ENCODE results near the gene CAMSAP3.

The CAMSAP3 gene

DNA sequence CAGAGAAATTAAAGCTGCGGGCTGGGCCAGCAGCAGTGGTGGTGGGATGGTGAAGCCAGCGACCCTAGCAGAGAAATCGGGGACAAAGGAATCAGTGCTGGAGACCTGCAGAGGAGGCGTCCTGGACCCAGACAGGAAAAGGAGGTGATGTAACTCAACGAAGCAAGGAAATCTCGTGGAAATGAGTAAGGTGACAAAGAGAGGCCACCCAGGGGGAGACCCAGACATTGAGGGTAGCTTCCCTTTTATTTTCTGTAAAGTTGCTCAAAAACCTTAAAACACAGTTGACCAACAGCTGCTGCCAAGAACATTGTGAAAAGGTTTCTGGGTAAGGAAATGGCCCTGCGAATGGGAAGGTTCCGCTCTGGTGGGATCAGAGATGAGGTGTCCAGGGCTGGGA is 59.9 kb downstream of the CAMSAP3 start:
- no peak for DNase-seq
- TF ChIP-seq, protein P1, sequence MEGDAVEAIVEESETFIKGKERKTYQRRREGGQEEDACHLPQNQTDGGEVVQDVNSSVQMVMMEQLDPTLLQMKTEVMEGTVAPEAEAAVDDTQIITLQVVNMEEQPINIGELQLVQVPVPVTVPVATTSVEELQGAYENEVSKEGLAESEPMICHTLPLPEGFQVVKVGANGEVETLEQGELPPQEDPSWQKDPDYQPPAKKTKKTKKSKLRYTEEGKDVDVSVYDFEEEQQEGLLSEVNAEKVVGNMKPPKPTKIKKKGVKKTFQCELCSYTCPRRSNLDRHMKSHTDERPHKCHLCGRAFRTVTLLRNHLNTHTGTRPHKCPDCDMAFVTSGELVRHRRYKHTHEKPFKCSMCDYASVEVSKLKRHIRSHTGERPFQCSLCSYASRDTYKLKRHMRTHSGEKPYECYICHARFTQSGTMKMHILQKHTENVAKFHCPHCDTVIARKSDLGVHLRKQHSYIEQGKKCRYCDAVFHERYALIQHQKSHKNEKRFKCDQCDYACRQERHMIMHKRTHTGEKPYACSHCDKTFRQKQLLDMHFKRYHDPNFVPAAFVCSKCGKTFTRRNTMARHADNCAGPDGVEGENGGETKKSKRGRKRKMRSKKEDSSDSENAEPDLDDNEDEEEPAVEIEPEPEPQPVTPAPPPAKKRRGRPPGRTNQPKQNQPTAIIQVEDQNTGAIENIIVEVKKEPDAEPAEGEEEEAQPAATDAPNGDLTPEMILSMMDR (IDR thresholded peaks at IDR 0.05; ENCODE audit: low read depth, low read length): no peak
- Histone ChIP-seq H3K4me1 (no peaks in the 10 kb centered on the region), H3K9me3 (no peaks in the 10 kb centered on the region), H3K27me3 (peaks cover 51% of the 10 kb centered on the region), H3K36me3 (no peaks in the 10 kb centered on the region), H3K4me3 (ENCODE audit: low read depth, low read length) (no peak overlapping the region)

DNA sequence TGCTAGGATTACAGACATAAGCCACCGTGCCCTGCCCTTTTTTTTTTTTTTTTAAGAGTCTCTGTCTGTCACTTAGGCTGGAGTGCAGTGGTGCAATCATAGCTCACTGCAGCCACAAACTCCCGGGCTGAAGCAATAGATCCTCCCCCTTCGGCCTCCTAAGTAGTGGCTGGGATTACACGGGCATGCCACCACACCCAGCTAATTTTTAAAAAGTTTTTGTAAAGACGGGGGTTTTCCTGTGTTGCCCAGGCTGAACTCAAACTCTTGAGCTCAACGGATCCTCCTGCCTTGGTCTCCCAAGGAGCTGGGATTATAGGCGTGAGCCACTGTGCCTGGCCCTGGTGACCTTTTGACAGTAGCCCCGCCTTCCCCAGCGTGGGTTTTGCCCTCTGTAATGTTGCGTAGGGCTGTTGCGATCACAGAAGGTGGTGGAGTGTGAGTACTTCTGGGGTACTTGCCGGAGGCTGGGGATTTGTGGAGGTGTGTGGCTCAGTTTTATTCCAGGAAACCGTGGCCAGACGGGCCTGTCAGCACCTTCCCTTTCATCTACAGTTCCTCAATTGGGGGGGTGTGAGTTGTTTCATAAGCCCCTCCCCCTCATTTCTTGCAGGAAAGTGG is 61.6 kb downstream of the CAMSAP3 start:
- Histone ChIP-seq H3K4me1 (no peaks in the 10 kb centered on the region), H3K4me3 (ENCODE audit: low read depth, low read length) (no peak overlapping the region), H3K36me3 (no peaks in the 10 kb centered on the region), H3K27me3 (peaks cover 39% of the 10 kb centered on the region), H3K9me3 (no peaks in the 10 kb centered on the region)
- TF ChIP-seq, protein P1 (IDR thresholded peaks at IDR 0.05; ENCODE audit: low read depth, low read length): no peak
- DNase-seq: no peak

DNA sequence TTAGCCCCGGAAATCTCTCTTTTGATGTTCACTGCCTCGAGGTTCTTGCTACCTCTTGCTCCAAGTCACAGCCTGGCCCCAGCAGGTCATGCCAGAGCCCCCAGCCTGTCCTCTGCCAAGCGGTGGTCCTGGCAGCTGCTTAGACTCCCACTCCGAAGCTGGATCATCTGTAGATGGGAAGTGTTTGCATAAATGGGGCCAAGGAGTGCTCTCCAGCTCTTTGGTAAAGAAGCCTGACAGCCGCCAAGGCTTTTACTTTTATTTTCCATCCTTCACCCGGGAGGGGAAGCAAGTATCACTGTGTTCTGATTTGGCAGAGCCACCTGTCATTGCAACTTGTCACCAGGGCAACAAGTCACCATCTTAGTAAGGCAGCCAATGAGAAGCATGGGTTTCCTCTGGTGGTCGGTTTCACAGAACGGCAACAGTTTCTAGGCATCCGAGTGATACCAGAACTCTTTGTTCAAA is 62.6 kb downstream of the CAMSAP3 start:
- Histone ChIP-seq H3K4me1 (no peaks in the 10 kb centered on the region), H3K27me3 (peaks cover 40% of the 10 kb centered on the region), H3K36me3 (no peaks in the 10 kb centered on the region), H3K4me3 (ENCODE audit: low read depth, low read length) (no peak overlapping the region), H3K9me3 (no peaks in the 10 kb centered on the region)
- DNase-seq: no peak
- TF ChIP-seq, protein P1 (IDR thresholded peaks at IDR 0.05; ENCODE audit: low read depth, low read length): no peak

DNA sequence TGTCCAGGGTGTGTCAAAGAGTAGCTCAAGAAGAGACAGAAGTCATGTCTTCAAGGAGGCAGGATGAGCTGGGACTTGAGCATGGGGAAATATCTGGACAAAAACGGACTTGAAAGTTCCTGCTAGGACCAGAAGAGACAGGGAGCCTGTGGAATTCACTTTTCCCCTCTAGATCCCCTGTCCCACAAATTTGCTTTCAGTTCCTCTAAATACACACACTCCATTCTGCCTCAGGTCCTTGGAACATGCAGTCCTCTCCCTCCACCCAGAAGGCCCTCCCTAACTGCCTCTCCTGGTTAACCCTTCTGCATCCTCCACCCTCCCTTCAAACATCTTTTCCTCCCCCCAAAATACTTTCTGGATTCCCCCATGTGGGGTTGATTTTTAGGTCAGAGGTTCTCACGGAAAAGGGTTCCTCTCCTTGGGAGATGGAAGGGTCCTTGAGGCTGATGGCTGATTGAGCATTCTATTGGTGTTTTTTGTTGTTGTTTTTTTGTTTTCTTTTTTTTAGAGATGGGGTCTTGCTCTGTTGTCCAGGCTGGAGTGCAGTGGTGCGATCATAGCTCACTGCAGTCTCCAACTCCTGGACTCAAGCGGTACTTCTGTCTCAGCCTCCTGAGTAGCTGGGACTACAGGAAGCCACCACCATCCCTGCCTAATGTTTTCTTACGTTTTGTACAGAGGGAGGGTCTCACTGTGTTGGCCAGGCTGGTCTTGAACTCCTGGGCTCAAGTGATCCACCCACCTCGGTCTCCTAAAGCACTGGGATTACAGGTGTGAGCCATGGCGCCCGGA is 66.3 kb downstream of the CAMSAP3 start:
- no peaks in the 10 kb centered on the region for H3K4me1 ChIP-seq
- TF ChIP-seq, protein P1 (IDR thresholded peaks at IDR 0.05; ENCODE audit: low read depth, low read length): no peak
- no peak overlapping the region for H3K4me3 ChIP-seq (ENCODE audit: low read depth, low read length)
- H3K27me3 ChIP-seq: peaks cover 53% of the 10 kb centered on the region
- no peaks in the 10 kb centered on the region for H3K9me3 ChIP-seq
- H3K36me3 ChIP-seq: no peaks in the 10 kb centered on the region
- DNase-seq: no peak

DNA sequence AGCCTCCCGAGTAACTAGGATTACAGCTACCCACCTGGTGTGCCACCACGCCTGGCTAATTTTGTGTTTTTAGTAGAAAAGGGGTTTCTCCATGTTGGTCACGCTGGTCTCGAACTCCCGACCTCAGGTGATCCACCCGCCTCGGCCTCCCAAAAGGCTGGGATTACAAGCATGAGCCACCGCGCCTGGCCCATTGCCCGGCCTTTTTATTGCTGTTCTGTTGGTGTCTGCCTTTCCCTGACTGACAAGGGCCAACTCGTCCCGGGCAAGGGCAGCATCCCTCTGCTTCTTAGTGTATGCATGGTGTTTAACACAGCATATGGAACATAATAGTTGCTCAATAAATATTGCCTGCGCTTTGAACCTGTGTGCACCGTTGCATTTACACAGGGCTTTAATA is 67.0 kb downstream of the CAMSAP3 start:
- no peaks in the 10 kb centered on the region for H3K4me1 ChIP-seq
- H3K9me3 ChIP-seq: no peaks in the 10 kb centered on the region
- DNase-seq: no peak
- no peaks in the 10 kb centered on the region for H3K36me3 ChIP-seq
- H3K27me3 ChIP-seq: peaks cover 51% of the 10 kb centered on the region
- H3K4me3 ChIP-seq (ENCODE audit: low read depth, low read length): no peak overlapping the region
- TF ChIP-seq, protein P1 (IDR thresholded peaks at IDR 0.05; ENCODE audit: low read depth, low read length): no peak

DNA sequence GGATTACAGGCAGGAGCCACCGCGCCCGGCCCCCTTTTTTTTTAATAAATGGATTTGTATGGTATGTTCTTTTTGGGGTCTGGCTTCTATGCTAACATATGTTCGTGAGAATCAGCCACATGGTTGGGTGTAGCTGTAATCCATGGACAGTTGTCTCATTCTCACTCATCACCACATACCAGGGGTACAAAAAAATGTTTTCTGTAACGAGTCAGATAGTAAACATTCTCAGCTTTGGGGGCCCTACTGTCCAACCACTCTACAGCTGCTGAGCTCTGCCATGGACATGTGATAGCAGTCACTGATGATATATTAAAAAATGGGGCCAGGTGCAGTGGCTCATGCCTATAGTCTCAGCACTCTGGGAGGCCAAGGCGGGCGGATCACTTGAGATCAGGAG is 68.0 kb downstream of the CAMSAP3 start:
- H3K4me1 ChIP-seq: no peaks in the 10 kb centered on the region
- peaks cover 47% of the 10 kb centered on the region for H3K27me3 ChIP-seq
- no peak overlapping the region for H3K4me3 ChIP-seq (ENCODE audit: low read depth, low read length)
- H3K9me3 ChIP-seq: no peaks in the 10 kb centered on the region
- no peaks in the 10 kb centered on the region for H3K36me3 ChIP-seq
- DNase-seq: no peak
- TF ChIP-seq, protein P1 (IDR thresholded peaks at IDR 0.05; ENCODE audit: low read depth, low read length): no peak
